ENCODE data around the gene RAP2C. TPM values are rescaled to one million over a fixed set of nuclear protein-coding genes. Genes with fewer than 3 reads are reported as not detected.

The RAP2C gene
- total and polyA plus RNA-seq, 7 donors, result 9.6 to 25.7 (median 22.2) TPM

GRCh38 chrX:132258509-132258908 is 39.3 kb upstream of the RAP2C start:
- no peak for TF ChIP-seq CTCF (IDR thresholded peaks at IDR 0.05)
- DNase-seq (no peak), ATAC-seq (no peak)
- WGBS, 3 donors, result 54 to 100% (median 89%) methylated on average over 1 of the region's 1 CpG
- intact Hi-C loops (cut with DNase I), result no loop called here
- Histone ChIP-seq H3K4me3 (no peak overlapping the region), H3K9me3 (no peaks in the 10 kb centered on the region), H3K36me3 (ENCODE audit: insufficient read depth in 1 of 2, low read depth in 1 of 2) (no peaks in the 10 kb centered on the region), H3K27me3 (ENCODE audit: insufficient read depth in 3 of 3, low read length in 2 of 3) (no peaks in the 10 kb centered on the region), H3K4me1 (no peaks in the 10 kb centered on the region), H3K27ac (no peak overlapping the region)

DNA sequence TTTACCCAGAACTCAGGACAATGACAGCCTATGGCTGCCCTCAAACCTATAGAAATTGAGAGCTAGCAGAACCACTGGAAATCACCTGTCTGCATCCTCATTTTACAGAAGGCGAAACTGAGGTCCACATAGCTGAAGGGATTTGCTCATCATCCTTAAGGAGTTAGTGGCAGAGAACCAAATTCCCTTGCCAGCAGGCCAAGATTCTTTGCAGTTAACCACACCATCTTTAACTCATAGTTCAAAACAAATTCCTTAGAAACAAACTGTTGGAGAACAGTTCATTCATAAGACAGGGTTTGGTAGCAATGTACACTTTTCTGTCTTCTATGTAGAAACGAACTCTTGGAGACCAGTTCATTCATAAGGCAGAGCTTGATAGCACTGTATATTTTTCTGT is 37.9 kb upstream of the RAP2C start:
- H3K4me3 ChIP-seq, result no peak overlapping the region
- no peaks in the 10 kb centered on the region for H3K36me3 ChIP-seq (ENCODE audit: insufficient read depth in 1 of 2, low read depth in 1 of 2)
- peaks cover 4% of the 10 kb centered on the region for H3K9me3 ChIP-seq
- H3K4me1 ChIP-seq, result no peaks in the 10 kb centered on the region
- no peak for ATAC-seq
- intact Hi-C loops (cut with DNase I), result no loop called here
- WGBS, 3 donors, result 76 to 91% (median 87%) methylated on average over 2 of the region's 2 CpGs
- DNase-seq, result no peak
- TF ChIP-seq CTCF (IDR thresholded peaks at IDR 0.05), result no peak
- no peak overlapping the region for H3K27ac ChIP-seq
- peaks cover 0 to 6% (median 0%) of the 10 kb centered on the region in 3 donors for H3K27me3 ChIP-seq (ENCODE audit: insufficient read depth in 3 of 3, low read length in 2 of 3)

GRCh38 chrX:132236121-132236520 is 16.9 kb upstream of the RAP2C start:
- no peak for ATAC-seq
- H3K4me3 ChIP-seq, result no peak overlapping the region
- H3K4me1 ChIP-seq, result no peaks in the 10 kb centered on the region
- WGBS, 3 donors, result 80 to 100% (median 97%) methylated on average over 5 of the region's 5 CpGs
- no peaks in the 10 kb centered on the region for H3K36me3 ChIP-seq (ENCODE audit: insufficient read depth in 1 of 2, low read depth in 1 of 2)
- no peaks in the 10 kb centered on the region for H3K9me3 ChIP-seq
- TF ChIP-seq CTCF (IDR thresholded peaks at IDR 0.05), result no peak
- intact Hi-C loops (cut with DNase I), result no loop called here
- no peak for DNase-seq
- H3K27me3 ChIP-seq (ENCODE audit: insufficient read depth in 3 of 3, low read length in 2 of 3), result peaks cover 0 to 7% (median 0%) of the 10 kb centered on the region in 3 donors
- H3K27ac ChIP-seq, result no peak overlapping the region

GRCh38 chrX:132235488-132235887 is 16.2 kb upstream of the RAP2C start:
- DNase-seq, result no peak
- Histone ChIP-seq H3K27ac (no peak overlapping the region), H3K4me1 (no peaks in the 10 kb centered on the region), H3K4me3 (no peak overlapping the region), H3K27me3 (ENCODE audit: insufficient read depth in 3 of 3, low read length in 2 of 3) (peaks cover 0 to 7% (median 0%) of the 10 kb centered on the region in 3 donors), H3K36me3 (ENCODE audit: insufficient read depth in 1 of 2, low read depth in 1 of 2) (no peaks in the 10 kb centered on the region), H3K9me3 (no peaks in the 10 kb centered on the region)
- no peak for ATAC-seq
- TF ChIP-seq CTCF (IDR thresholded peaks at IDR 0.05), result no peak
- 71 to 97% (median 95%) methylated on average over 5 of the region's 5 CpGs for WGBS, 3 donors
- intact Hi-C loops (cut with DNase I), result no loop called here

- ATAC-seq, result no peak
- intact Hi-C loops (cut with DNase I), result no loop called here
- Histone ChIP-seq H3K36me3 (ENCODE audit: insufficient read depth in 1 of 2, low read depth in 1 of 2) (no peaks in the 10 kb centered on the region), H3K27ac (no peak overlapping the region), H3K27me3 (ENCODE audit: insufficient read depth in 3 of 3, low read length in 2 of 3) (peaks cover 0 to 11% (median 0%) of the 10 kb centered on the region in 3 donors), H3K9me3 (no peaks in the 10 kb centered on the region), H3K4me1 (no peaks in the 10 kb centered on the region), H3K4me3 (no peak overlapping the region)
- WGBS, 3 donors, result 78 to 88% (median 82%) methylated on average over 2 of the region's 2 CpGs
- no peak for DNase-seq
- no peak for TF ChIP-seq CTCF (IDR thresholded peaks at IDR 0.05)
Observed at GRCh38 chrX:132231587-132231986, 12.3 kb upstream of the RAP2C start.
